Transverse colon (tissue), 3 donors: Measurements from ENCODE around the gene ADH6.

Experiments used
- POLR2A ChIP-seq: fragments of 450-650 bp; IDR thresholded peaks from one replicate; pipeline ENCODE4 v1.6.1; 2016; ENCODE audit warnings: antibody characterized with exemption, mild to moderate bottlenecking, moderate library complexity
- POLR2AphosphoS5 ChIP-seq, 3 donors: sonication (generic); formaldehyde crosslinking; IDR thresholded peaks; one replicate each; pipeline ENCODE4 v1.6.1; 2016; ENCODE audit warnings: antibody characterized with exemption in 3 of 3

DNA sequence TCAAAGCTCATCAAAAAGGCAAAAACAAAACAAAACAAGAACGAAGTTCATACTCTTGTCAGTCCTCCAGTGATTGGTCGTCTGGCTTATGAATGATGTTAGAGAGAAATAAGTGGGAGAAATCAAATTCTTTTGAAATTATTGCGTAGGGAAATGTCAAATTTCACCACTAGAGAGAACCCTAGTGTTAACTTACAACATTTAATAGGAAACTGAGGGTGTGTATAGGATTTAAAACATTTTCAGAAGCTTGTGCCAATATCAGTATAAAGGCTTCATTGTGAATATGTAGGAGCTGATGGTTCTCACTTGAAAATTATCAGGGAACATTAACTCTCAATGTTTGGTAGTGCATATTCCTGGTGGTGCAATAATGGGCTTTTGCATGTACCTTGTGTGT lies 17.4 kb downstream of the ADH6 start:
- TF ChIP-seq POLR2AphosphoS5 (IDR thresholded peaks at IDR 0.05) (no peak), POLR2A (no peak)
